PC-9 (cell line): ENCODE data around the gene C1orf21.

ENCODE experiments used
- CTCF ChIP-seq: fragments of 200-600 bp; sonication (generic); conservative IDR thresholded peaks from 2 replicates; pipeline ENCODE4 v1.6.1; 2017; ENCODE audit warnings: mixed run types, antibody characterized with exemption, mild to moderate bottlenecking, moderate library complexity
- EZH2 ChIP-seq: fragments of 200-600 bp; sonication (generic); IDR thresholded peaks from 2 replicates; pipeline ENCODE4 v1.8.0; 2017; ENCODE audit warnings: antibody characterized with exemption, low read depth

GRCh38 chr1:184379111-184379752 lies 7.6 kb upstream of the C1orf21 start:
- no peak for TF ChIP-seq CTCF
- TF ChIP-seq EZH2, result no peak
